HepG2 (cell line): ENCODE results near the gene DUSP9. TPM values are rescaled to one million over a fixed set of nuclear protein-coding genes. Genes with fewer than 3 reads are reported as not detected.
A peak's percentile ranks its signal among the peaks of the same experiment; 100 is the strongest.

Experiments used
- AGO1 ChIP-seq: fragments of 200-400 bp; formaldehyde crosslinking; IDR thresholded peaks from 2 replicates; pipeline ENCODE4 v1.6.1; 2017; ENCODE audit warnings: mild to moderate bottlenecking, low read depth, low read length, moderate library complexity; ENCODE audit not compliant: poor library complexity, severe bottlenecking
- ARID5B ChIP-seq: IDR thresholded peaks from 2 replicates; pipeline ENCODE4 v1.4.0; 2020; ENCODE audit warnings: mild to moderate bottlenecking, missing genetic modification reagents
- CREB3 ChIP-seq: sonication (generic); formaldehyde crosslinking; IDR thresholded peaks from 2 replicates; pipeline ENCODE4 v1.5.0; 2020; ENCODE audit warnings: missing genetic modification reagents
- DMAP1 ChIP-seq: IDR thresholded peaks from 2 replicates; pipeline ENCODE4 v1.6.1; 2016
- DRAP1 ChIP-seq: IDR thresholded peaks from 2 replicates; pipeline ENCODE4 v1.6.1; 2016; ENCODE audit warnings: missing genetic modification reagents, missing compliant biosample characterization
- ELF1 ChIP-seq: sonication (generic); formaldehyde crosslinking; IDR thresholded peaks from 2 replicates; pipeline ENCODE4 v1.4.0; 2020; ENCODE audit warnings: missing genetic modification reagents
- ERF ChIP-seq: IDR thresholded peaks from 2 replicates; pipeline ENCODE4 v1.6.1; 2018; ENCODE audit warnings: missing biosample characterization, missing genetic modification reagents
- HCFC1 ChIP-seq: fragments of 150-350 bp; IDR thresholded peaks from 2 replicates; pipeline ENCODE4 v1.6.1; 2014; ENCODE audit warnings: low read depth, low read length
- HDAC1 ChIP-seq: sonication (generic); formaldehyde crosslinking; IDR thresholded peaks from 2 replicates; pipeline ENCODE4 v1.5.1; 2020; ENCODE audit warnings: mild to moderate bottlenecking, missing genetic modification reagents
- MIER2 ChIP-seq: IDR thresholded peaks from 2 replicates; pipeline ENCODE4 v1.6.1; 2016; ENCODE audit warnings: missing biosample characterization, missing genetic modification reagents
- MYC ChIP-seq: sonication (generic); formaldehyde crosslinking; IDR thresholded peaks from 2 replicates; pipeline ENCODE4 v1.9.0; 2021; ENCODE audit warnings: missing genetic modification reagents, borderline replicate concordance
- NR2F6 ChIP-seq, 2 experiments: IDR thresholded peaks; 2 replicates each; pipeline ENCODE4 v1.6.1; 2016; ENCODE audit warnings: antibody characterized with exemption in 1 of 2, mild to moderate bottlenecking in 1 of 2
- SAP130 ChIP-seq: IDR thresholded peaks from 2 replicates; pipeline ENCODE4 v1.6.1; 2016; ENCODE audit warnings: low read depth
- SKIL ChIP-seq: sonication (generic); formaldehyde crosslinking; IDR thresholded peaks from 2 replicates; pipeline ENCODE4 v1.8.0; 2022; ENCODE audit warnings: missing genetic modification reagents, mild to moderate bottlenecking, moderate library complexity, borderline replicate concordance
- SMAD1 ChIP-seq: sonication (generic); formaldehyde crosslinking; IDR thresholded peaks from 2 replicates; pipeline ENCODE4 v1.4.0; 2020; ENCODE audit warnings: missing genetic modification reagents, low read depth, mild to moderate bottlenecking, borderline replicate concordance
- SP5 ChIP-seq: IDR thresholded peaks from 2 replicates; pipeline ENCODE4 v1.6.1; 2016; ENCODE audit warnings: low read depth, borderline replicate concordance
- ZC3H4 ChIP-seq: sonication (generic); formaldehyde crosslinking; IDR thresholded peaks from 2 replicates; pipeline ENCODE4 v1.4.0; 2020; ENCODE audit warnings: missing genetic modification reagents, borderline replicate concordance
- ZNF609 ChIP-seq: sonication (generic); formaldehyde crosslinking; IDR thresholded peaks from 2 replicates; pipeline ENCODE4 v1.4.0; 2020; ENCODE audit warnings: mild to moderate bottlenecking, missing genetic modification reagents, borderline replicate concordance
- polyA plus RNA-seq, 8 experiments: library from polyadenylated mRNA; depleted of rRNA in 3 of 8; stranded (reverse) in 7 of 8; unstranded in 1 of 8; fragments of >200 nt; fragmentation: Illumina TruSeq in 4 of 8; extraction: Trizol in 4 of 8; gene quantifications; 2 replicates each; pipeline versions ENCODE4 v1.2.1 to v1.2.3, GENCODE V29; 2011 to 2016; ENCODE audit warnings: low read depth in 4 of 8, missing spikeins in 1 of 8, mixed read lengths in 1 of 8; ENCODE audit not compliant: insufficient read depth in 1 of 8
- total RNA-seq, 5 experiments: library from RNA; depleted of rRNA; stranded (reverse); fragments of >200 nt; fragmentation: Illumina TruSeq; extraction: Trizol; gene quantifications; 2 replicates each; pipeline ENCODE4 v1.2.3, GENCODE V29; 2016; ENCODE audit warnings: low read depth in 1 of 5

The DUSP9 gene
- total and polyA plus RNA-seq, 2 of the 13 experiments (the other 11 are each of a cell fraction or from before 2014, with no cell fraction given), result 235 to 435 TPM

GRCh38 chrX:153627675-153628111 lies 19.3 kb upstream of the DUSP9 start (continued):
- TF ChIP-seq CREB3 (CRISPR knock-in tag), result 0 out of 2 replicates have a peak, but pooled peaks have one; percentile 63
- peak; percentile 29; the same call in 1 of the 2 replicates for TF ChIP-seq NR2F6 (IDR thresholded peaks at IDR 0.05)
- TF ChIP-seq NR2F6 (CRISPR knock-in tag; IDR thresholded peaks at IDR 0.05), result peak; percentile 69; the same call in 1 of the 2 replicates
- peak; percentile 65 for TF ChIP-seq ARID5B (CRISPR knock-in tag)
- peak; percentile 93; the same call in 1 of the 2 replicates for TF ChIP-seq ZC3H4 (CRISPR knock-in tag)
- no peak for TF ChIP-seq ELF1 (CRISPR knock-in tag)
- peak; percentile 65 for TF ChIP-seq ZNF609 (CRISPR knock-in tag)
- TF ChIP-seq SMAD1, result no peak
- TF ChIP-seq DRAP1 (CRISPR knock-in tag), result peak; percentile 36; the same call in 1 of the 2 replicates
- TF ChIP-seq SAP130 (CRISPR knock-in tag), result peak; percentile 47; the same call in 1 of the 2 replicates
- TF ChIP-seq SKIL (CRISPR knock-in tag), result peak; percentile 68; the same call in 1 of the 2 replicates
- peak; percentile 90 for TF ChIP-seq MYC (CRISPR knock-in tag)
- TF ChIP-seq SP5, result peak; percentile 87
- TF ChIP-seq DMAP1 (CRISPR knock-in tag), result peak; percentile 70
- no peak for TF ChIP-seq AGO1
- TF ChIP-seq MIER2 (CRISPR knock-in tag), result 0 out of 2 replicates have a peak, but pooled peaks have one; percentile 42
- TF ChIP-seq ERF (CRISPR knock-in tag), result peak; percentile 63
- TF ChIP-seq HDAC1, result peak; percentile 72
- no peak for TF ChIP-seq HCFC1
